MM.1S (cell line): ENCODE data around the gene NTMT1.

Experiments used
- DNase-seq: peaks from one replicate; pipeline ENCODE4 v3.0.0-alpha.2; 2015
- H2AFZ ChIP-seq: fragments of 300-600 bp; sonication (generic); 2 replicates; pipeline ENCODE4 v1.6.0; 2016; ENCODE audit warnings: antibody characterized with exemption, low read length
- H3F3A ChIP-seq: fragments of 300-600 bp; sonication (generic); 2 replicates; pipeline ENCODE4 v1.6.1; 2016; ENCODE audit warnings: mild to moderate bottlenecking, antibody characterized with exemption, low read length, moderate library complexity, mixed read lengths; ENCODE audit not compliant: insufficient read depth
- H3K27ac ChIP-seq: fragments of 300-600 bp; sonication (generic); 2 replicates; pipeline ENCODE4 v1.5.1; 2016; ENCODE audit warnings: mild to moderate bottlenecking, low read length
- H3K27me3 ChIP-seq: fragments of 300-600 bp; sonication (generic); replicated peaks from 2 replicates; pipeline ENCODE4 v1.6.0; 2016; ENCODE audit warnings: low read length; ENCODE audit not compliant: insufficient read depth
- H3K36me3 ChIP-seq: fragments of 300-600 bp; sonication (generic); replicated peaks from 2 replicates; pipeline ENCODE4 v1.6.1; 2016; ENCODE audit warnings: mild to moderate bottlenecking, low read length, mixed read lengths; ENCODE audit not compliant: insufficient read depth
- H3K4me1 ChIP-seq: fragments of 300-600 bp; sonication (generic); 2 replicates; pipeline ENCODE4 v1.6.1; 2016; ENCODE audit warnings: low read length, mixed read lengths
- H3K4me2 ChIP-seq: fragments of 300-600 bp; sonication (generic); 2 replicates; pipeline ENCODE4 v1.6.0; 2016; ENCODE audit warnings: low read depth, low read length
- H3K4me3 ChIP-seq: fragments of 300-600 bp; sonication (generic); 2 replicates; pipeline ENCODE4 v1.5.1; 2016; ENCODE audit warnings: low read length, mixed read lengths
- H3K79me2 ChIP-seq: fragments of 300-600 bp; sonication (generic); 2 replicates; pipeline ENCODE4 v1.6.1; 2016; ENCODE audit warnings: mixed run types, low read length, mixed read lengths
- H3K9ac ChIP-seq: fragments of 300-600 bp; sonication (generic); 2 replicates; pipeline ENCODE4 v1.6.1; 2016; ENCODE audit warnings: low read length, mixed read lengths
- H3K9me2 ChIP-seq: fragments of 300-600 bp; sonication (generic); replicated peaks from 2 replicates; pipeline ENCODE4 v1.6.1; 2016; ENCODE audit warnings: mild to moderate bottlenecking, low read length, mixed read lengths; ENCODE audit not compliant: insufficient read depth
- H3K9me3 ChIP-seq: fragments of 300-600 bp; sonication (generic); replicated peaks from 2 replicates; pipeline ENCODE4 v1.6.1; 2016; ENCODE audit warnings: mild to moderate bottlenecking, low read length, mixed read lengths; ENCODE audit not compliant: insufficient read depth
- H4K20me1 ChIP-seq: fragments of 300-600 bp; sonication (generic); 2 replicates; pipeline ENCODE4 v1.6.1; 2016; ENCODE audit warnings: mild to moderate bottlenecking, low read length, moderate library complexity, mixed read lengths; ENCODE audit not compliant: insufficient read depth
- CTCF ChIP-seq: fragments of 300-600 bp; sonication (generic); IDR thresholded peaks from 2 replicates; pipeline ENCODE4 v1.5.1; 2016; ENCODE audit warnings: antibody characterized with exemption, low read length, mixed read lengths
- EZH2 ChIP-seq: fragments of 300-600 bp; sonication (generic); optimal IDR thresholded peaks from 2 replicates; pipeline ENCODE3; 2017; ENCODE audit warnings: low read depth, mild to moderate bottlenecking, antibody characterized with exemption, low read length, mixed read lengths
- EZH2phosphoT487 ChIP-seq: fragments of 300-600 bp; sonication (generic); IDR thresholded peaks from 2 replicates; pipeline ENCODE4 v1.6.1; 2018; ENCODE audit warnings: antibody characterized with exemption, low read length

NTMT1 gene

GRCh38 chr9:129667378-129667777 is 41.4 kb downstream of the NTMT1 start:
- Histone ChIP-seq H4K20me1 (no peaks in the 10 kb centered on the region), H3K27ac (no peak overlapping the region), H3K4me3 (no peak overlapping the region), H3F3A (no peaks in the 10 kb centered on the region), H3K9ac (no peak overlapping the region), H3K9me2 (no peaks in the 10 kb centered on the region), H3K27me3 (peaks cover 64% of the 10 kb centered on the region), H3K9me3 (no peaks in the 10 kb centered on the region), H3K36me3 (no peaks in the 10 kb centered on the region), H3K4me2 (no peak overlapping the region), H3K4me1 (no peaks in the 10 kb centered on the region), H2AFZ (no peak overlapping the region), H3K79me2 (no peaks in the 10 kb centered on the region)
- DNase-seq = no peak
- no peak for TF ChIP-seq EZH2phosphoT487
- TF ChIP-seq EZH2 = no peak
- TF ChIP-seq CTCF = no peak

- Histone ChIP-seq H3K79me2 (no peaks in the 10 kb centered on the region), H3K4me3 (no peak overlapping the region), H3K36me3 (no peaks in the 10 kb centered on the region), H3K4me1 (no peaks in the 10 kb centered on the region), H3K27ac (no peak overlapping the region), H2AFZ (no peak overlapping the region), H3K9me2 (no peaks in the 10 kb centered on the region), H3K27me3 (peaks cover 64% of the 10 kb centered on the region), H4K20me1 (no peaks in the 10 kb centered on the region), H3K9ac (no peak overlapping the region), H3K4me2 (no peak overlapping the region), H3F3A (no peaks in the 10 kb centered on the region), H3K9me3 (no peaks in the 10 kb centered on the region)
- DNase-seq = no peak
- TF ChIP-seq EZH2 = no peak
- no peak for TF ChIP-seq CTCF
- TF ChIP-seq EZH2phosphoT487 = no peak
These were observed 41.9 kb downstream of the NTMT1 start for GRCh38 chr9:129667850-129668249.

- H3K9me2 ChIP-seq = no peaks in the 10 kb centered on the region
- H3K4me2 ChIP-seq = no peak overlapping the region
- H3K4me3 ChIP-seq = no peak overlapping the region
- DNase-seq = no peak
- no peak overlapping the region for H2AFZ ChIP-seq
- no peak overlapping the region for H3K27ac ChIP-seq
- TF ChIP-seq CTCF = no peak
- TF ChIP-seq EZH2 = no peak
- TF ChIP-seq EZH2phosphoT487 = no peak
- H3K9me3 ChIP-seq = no peaks in the 10 kb centered on the region
- H3K9ac ChIP-seq = no peak overlapping the region
- H3K27me3 ChIP-seq = peaks cover 70% of the 10 kb centered on the region
- H4K20me1 ChIP-seq = no peaks in the 10 kb centered on the region
- H3K4me1 ChIP-seq = no peaks in the 10 kb centered on the region
- no peaks in the 10 kb centered on the region for H3F3A ChIP-seq
- H3K36me3 ChIP-seq = no peaks in the 10 kb centered on the region
- no peaks in the 10 kb centered on the region for H3K79me2 ChIP-seq
These were observed 43.3 kb downstream of the NTMT1 start for GRCh38 chr9:129669141-129669718.
